ENCODE results near the gene RMND1. TPM values are rescaled to one million over a fixed set of nuclear protein-coding genes. Genes with fewer than 3 reads are reported as not detected.
"Not testable (repeated sequence)": the region's sequence is repeated elsewhere in the genome, so short reads cannot be mapped to it uniquely, and the experiment has no call there.

RMND1 gene
- total RNA-seq, 1 donor: 9.2 TPM

DNA sequence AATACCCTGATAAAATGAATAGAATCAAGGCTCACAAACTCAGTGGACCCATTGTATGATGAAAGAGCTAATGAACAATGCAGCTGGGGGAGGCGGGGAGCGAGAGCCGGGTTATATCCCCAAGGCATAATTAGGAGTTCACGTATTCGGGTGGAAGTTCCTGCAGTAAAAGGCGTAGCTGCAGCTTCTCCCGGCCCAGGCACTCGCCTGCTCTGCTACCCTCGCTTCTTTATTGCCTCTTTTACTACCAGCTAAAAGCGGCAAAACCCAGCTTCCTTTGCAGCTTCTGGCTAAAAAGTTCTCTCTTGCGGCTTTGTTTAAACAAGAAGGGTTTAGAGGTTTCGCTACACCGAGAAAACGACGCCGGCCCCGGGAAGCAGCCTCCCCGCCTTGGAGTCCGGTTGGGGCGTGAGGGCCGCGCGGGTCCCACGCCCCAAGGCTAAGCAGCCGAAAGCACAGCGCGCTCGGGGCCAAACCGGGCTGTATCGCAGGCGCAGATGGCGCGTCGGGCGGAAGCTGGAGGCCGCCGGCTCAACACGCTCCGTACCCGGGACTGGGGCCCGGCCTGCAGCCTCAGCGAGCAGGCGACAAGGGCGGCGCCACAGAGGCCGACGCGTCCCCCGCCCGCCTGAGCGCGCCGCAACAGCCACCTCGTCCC lies 62.2 kb downstream of the RMND1 start:
- Histone ChIP-seq H3K4me3 (ENCODE audit: low read length) (peak overlapping the region; percentile 71), H3K27me3 (ENCODE audit: insufficient read depth, low read length) (no peaks in the 10 kb centered on the region), H3K4me1 (ENCODE audit: insufficient read depth, low read length) (peaks cover 48% of the 10 kb centered on the region), H3K9me3 (ENCODE audit: low read depth, low read length) (no peaks in the 10 kb centered on the region)

DNA sequence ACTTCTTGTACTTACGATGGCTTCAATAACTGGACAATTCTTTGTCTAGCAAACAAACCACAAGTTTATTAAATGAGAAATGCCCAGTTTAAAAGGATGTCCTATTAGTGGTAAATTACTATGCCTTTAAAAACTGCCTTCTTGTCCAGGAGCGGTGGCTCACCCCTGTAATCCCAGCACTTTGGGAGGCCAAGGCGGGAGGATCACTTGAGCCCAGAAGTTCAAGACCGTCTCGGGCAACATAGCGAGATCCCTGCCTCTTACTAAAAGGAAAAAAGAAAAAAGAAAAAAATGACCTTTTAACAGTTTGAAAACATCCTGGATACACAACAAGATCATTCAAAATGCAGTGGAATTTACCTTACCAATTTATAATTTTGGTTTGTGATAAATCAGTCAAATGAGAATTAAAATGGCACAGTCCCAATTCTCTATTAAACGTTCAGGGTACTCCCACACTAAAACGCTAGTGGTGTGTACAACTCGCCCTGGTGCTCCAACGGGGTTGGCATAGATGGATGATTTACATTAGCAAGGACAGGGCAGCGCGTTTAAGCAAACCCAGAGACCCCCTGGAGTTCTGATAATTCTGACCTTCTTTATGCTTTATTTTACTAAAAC lies 62.8 kb downstream of the RMND1 start:
- peak overlapping the region; percentile 71 for H3K4me3 ChIP-seq (ENCODE audit: low read length)
- no peaks in the 10 kb centered on the region for H3K27me3 ChIP-seq (ENCODE audit: insufficient read depth, low read length)
- H3K9me3 ChIP-seq (ENCODE audit: low read depth, low read length): no peaks in the 10 kb centered on the region
- H3K4me1 ChIP-seq (ENCODE audit: insufficient read depth, low read length): peaks cover 46% of the 10 kb centered on the region

DNA sequence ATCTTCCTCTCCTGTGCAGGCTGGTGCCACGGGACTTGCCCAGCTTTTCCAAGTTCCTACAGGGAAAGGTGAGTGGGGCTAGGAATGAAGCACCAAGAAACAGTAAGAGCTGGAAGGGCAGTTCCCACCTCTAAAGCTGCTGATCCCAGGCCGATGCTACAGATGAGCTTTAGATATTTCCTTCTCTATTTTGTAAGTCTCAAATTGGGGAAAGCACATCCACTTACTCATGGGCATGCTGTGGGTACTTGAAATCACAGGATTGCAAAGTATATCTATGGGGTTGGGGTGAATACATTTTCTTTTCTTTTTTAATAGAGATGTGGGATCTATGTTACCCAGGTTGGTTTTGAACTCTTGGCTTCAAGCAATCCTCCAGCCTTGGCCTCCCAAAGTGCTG lies 63.7 kb downstream of the RMND1 start:
- no peak overlapping the region for H3K4me3 ChIP-seq (ENCODE audit: low read length)
- peaks cover 37% of the 10 kb centered on the region for H3K4me1 ChIP-seq (ENCODE audit: insufficient read depth, low read length)
- no peaks in the 10 kb centered on the region for H3K9me3 ChIP-seq (ENCODE audit: low read depth, low read length)
- H3K27me3 ChIP-seq (ENCODE audit: insufficient read depth, low read length): no peaks in the 10 kb centered on the region

DNA sequence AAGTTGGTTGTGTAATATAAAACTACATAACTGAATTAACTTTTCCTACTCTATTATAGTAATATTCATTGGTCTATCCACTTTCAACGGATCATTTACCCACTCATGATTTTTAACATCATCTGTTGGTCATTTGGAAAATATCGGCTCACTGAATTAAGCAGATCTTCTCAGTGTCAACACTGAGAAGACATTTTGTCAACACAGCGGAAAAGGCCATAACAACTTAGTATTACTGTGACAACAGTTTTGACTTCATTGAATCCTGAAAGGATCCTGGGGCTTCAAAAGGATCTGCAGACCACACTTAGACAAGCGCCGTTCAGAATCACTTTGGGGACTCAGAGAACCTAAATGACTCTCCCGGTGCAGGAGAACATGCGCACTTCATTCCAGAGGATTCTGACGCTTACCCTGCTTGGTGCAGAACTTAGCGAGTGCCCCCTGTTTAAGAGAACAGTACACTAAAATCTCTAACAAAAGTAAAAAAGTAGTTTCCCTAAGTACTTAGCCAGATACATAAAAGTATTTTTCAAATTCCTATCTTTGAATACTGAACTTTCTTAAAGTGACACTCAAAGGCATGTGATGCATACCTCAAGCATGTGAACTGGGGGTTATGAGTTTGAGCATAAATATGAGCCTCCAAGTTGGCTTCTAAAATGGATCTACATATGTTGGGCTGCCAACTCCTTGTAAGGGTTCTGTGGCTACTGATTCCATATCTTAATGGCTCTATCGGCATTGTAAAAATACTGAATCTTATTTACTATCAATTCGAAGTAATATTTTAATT lies 64.6 kb downstream of the RMND1 start:
- Histone ChIP-seq H3K4me3 (ENCODE audit: low read length) (no peak overlapping the region), H3K9me3 (ENCODE audit: low read depth, low read length) (no peaks in the 10 kb centered on the region), H3K4me1 (ENCODE audit: insufficient read depth, low read length) (peaks cover 29% of the 10 kb centered on the region), H3K27me3 (ENCODE audit: insufficient read depth, low read length) (no peaks in the 10 kb centered on the region)

- H3K4me3 ChIP-seq (ENCODE audit: low read length): no peak overlapping the region
- peaks cover 39% of the 10 kb centered on the region for H3K4me1 ChIP-seq (ENCODE audit: insufficient read depth, low read length)
- no peaks in the 10 kb centered on the region for H3K9me3 ChIP-seq (ENCODE audit: low read depth, low read length)
- no peaks in the 10 kb centered on the region for H3K27me3 ChIP-seq (ENCODE audit: insufficient read depth, low read length)
Measured at GRCh38 chr6:151385177-151385576, 66.7 kb downstream of the RMND1 start.

- no peak overlapping the region for H3K4me3 ChIP-seq (ENCODE audit: low read length)
- H3K9me3 ChIP-seq (ENCODE audit: low read depth, low read length): no peaks in the 10 kb centered on the region
- peaks cover 44% of the 10 kb centered on the region for H3K4me1 ChIP-seq (ENCODE audit: insufficient read depth, low read length)
- H3K27me3 ChIP-seq (ENCODE audit: insufficient read depth, low read length): no peaks in the 10 kb centered on the region
Measured at GRCh38 chr6:151384151-151384550, 67.8 kb downstream of the RMND1 start.

DNA sequence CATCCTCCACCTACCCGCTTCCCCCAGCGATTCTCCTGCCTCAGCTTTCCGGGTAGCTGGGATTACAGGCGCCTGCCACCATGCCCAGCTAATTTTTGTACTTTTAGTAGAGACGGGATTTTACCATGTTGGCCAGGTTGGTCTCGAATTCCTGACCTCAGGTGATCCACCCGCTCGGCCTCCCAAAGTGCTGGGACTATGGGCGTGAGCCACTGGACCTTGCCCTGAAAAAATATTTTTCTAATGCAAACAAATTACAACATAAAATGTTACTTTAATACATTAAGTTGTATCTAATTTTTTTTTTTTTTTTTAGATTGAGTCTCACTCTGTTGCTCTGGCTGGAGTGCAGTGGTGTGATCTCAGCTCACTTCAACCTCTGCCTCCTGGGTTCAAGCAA lies 69.3 kb downstream of the RMND1 start:
- H3K4me1 ChIP-seq (ENCODE audit: insufficient read depth, low read length): peaks cover 40% of the 10 kb centered on the region
- not testable (repeated sequence) for H3K9me3 ChIP-seq (ENCODE audit: low read depth, low read length); H3K4me3 ChIP-seq (ENCODE audit: low read length); H3K27me3 ChIP-seq (ENCODE audit: insufficient read depth, low read length)

- Histone ChIP-seq H3K9me3 (ENCODE audit: low read depth, low read length) (no peaks in the 10 kb centered on the region), H3K27me3 (ENCODE audit: insufficient read depth, low read length) (no peaks in the 10 kb centered on the region), H3K4me3 (ENCODE audit: low read length) (no peak overlapping the region), H3K4me1 (ENCODE audit: insufficient read depth, low read length) (peaks cover 36% of the 10 kb centered on the region)
Measured at GRCh38 chr6:151381722-151382121, 70.2 kb downstream of the RMND1 start.

DNA sequence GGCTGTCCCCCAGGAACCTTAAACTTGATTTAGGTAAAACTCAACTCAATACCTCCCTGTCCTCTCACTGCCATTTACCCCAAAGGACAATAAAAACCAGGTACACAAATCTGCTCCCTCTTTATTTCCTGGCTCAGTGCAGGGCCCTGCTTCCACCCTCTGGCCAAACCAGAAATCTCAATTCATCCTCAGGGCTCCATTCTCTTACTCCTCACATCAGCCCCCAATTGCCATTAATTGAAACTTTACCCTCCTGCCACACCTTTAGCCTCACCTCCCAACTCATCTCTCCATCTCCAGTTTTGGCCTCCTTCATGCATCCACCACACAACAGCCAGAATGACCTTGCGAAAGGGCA lies 71.1 kb downstream of the RMND1 start:
- peaks cover 41% of the 10 kb centered on the region for H3K4me1 ChIP-seq (ENCODE audit: insufficient read depth, low read length)
- no peaks in the 10 kb centered on the region for H3K27me3 ChIP-seq (ENCODE audit: insufficient read depth, low read length)
- no peak overlapping the region for H3K4me3 ChIP-seq (ENCODE audit: low read length)
- H3K9me3 ChIP-seq (ENCODE audit: low read depth, low read length): no peaks in the 10 kb centered on the region

GRCh38 chr6:151379933-151380847 lies 71.7 kb downstream of the RMND1 start:
- Histone ChIP-seq H3K27me3 (ENCODE audit: insufficient read depth, low read length) (no peaks in the 10 kb centered on the region), H3K4me3 (ENCODE audit: low read length) (peak overlapping the region; percentile 3), H3K4me1 (ENCODE audit: insufficient read depth, low read length) (peaks cover 46% of the 10 kb centered on the region)

GRCh38 chr6:151377095-151377494 lies 74.8 kb downstream of the RMND1 start:
- Histone ChIP-seq H3K4me3 (ENCODE audit: low read length) (no peak overlapping the region), H3K4me1 (ENCODE audit: insufficient read depth, low read length) (peaks cover 76% of the 10 kb centered on the region), H3K9me3 (ENCODE audit: low read depth, low read length) (no peaks in the 10 kb centered on the region), H3K27me3 (ENCODE audit: insufficient read depth, low read length) (no peaks in the 10 kb centered on the region)

More at GRCh38 chr6:151379933-151380847, 71.7 kb downstream of the RMND1 start:
- H3K9me3 ChIP-seq (ENCODE audit: low read depth, low read length): no peaks in the 10 kb centered on the region

- H3K27me3 ChIP-seq (ENCODE audit: insufficient read depth, low read length): no peaks in the 10 kb centered on the region
- no peaks in the 10 kb centered on the region for H3K9me3 ChIP-seq (ENCODE audit: low read depth, low read length)
- H3K4me3 ChIP-seq (ENCODE audit: low read length): no peak overlapping the region
- H3K4me1 ChIP-seq (ENCODE audit: insufficient read depth, low read length): peaks cover 77% of the 10 kb centered on the region
Measured at GRCh38 chr6:151376440-151376839, 75.5 kb downstream of the RMND1 start.

DNA sequence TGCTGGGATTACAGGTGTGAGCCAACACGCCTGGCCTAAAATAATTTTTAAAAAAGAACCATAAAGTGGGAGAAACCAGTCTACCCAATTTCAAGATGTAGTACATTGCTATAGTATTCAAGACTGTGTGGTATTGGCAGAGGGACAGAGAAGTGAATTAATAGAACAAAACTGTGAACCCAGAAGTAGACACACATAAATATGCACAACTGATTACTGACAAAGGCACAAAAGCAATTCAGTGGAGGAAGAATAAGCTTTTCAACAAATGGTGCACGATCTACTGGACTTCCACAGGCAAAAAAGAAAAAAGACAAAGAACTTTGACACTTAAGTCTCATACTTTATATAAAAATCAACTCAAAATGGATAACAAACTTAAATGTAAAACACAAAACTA lies 76.1 kb downstream of the RMND1 start:
- H3K4me3 ChIP-seq (ENCODE audit: low read length): no peak overlapping the region
- no peaks in the 10 kb centered on the region for H3K9me3 ChIP-seq (ENCODE audit: low read depth, low read length)
- H3K4me1 ChIP-seq (ENCODE audit: insufficient read depth, low read length): peaks cover 74% of the 10 kb centered on the region
- H3K27me3 ChIP-seq (ENCODE audit: insufficient read depth, low read length): no peaks in the 10 kb centered on the region

GRCh38 chr6:151374036-151374683 lies 77.8 kb downstream of the RMND1 start:
- H3K4me3 ChIP-seq (ENCODE audit: low read length): no peak overlapping the region
- H3K4me1 ChIP-seq (ENCODE audit: insufficient read depth, low read length): peaks cover 59% of the 10 kb centered on the region
- H3K9me3 ChIP-seq (ENCODE audit: low read depth, low read length): no peaks in the 10 kb centered on the region
- no peaks in the 10 kb centered on the region for H3K27me3 ChIP-seq (ENCODE audit: insufficient read depth, low read length)

Data from mononuclear cell (primary cell).